ENCODE results near the gene PMIS2. TPM values are rescaled to one million over a fixed set of nuclear protein-coding genes. Genes with fewer than 3 reads are reported as not detected.

The PMIS2 gene
- total and polyA plus RNA-seq, 2 of the 8 experiments (the other 6 are each of a cell fraction or from before 2014, with no cell fraction given), result not detected

DNA sequence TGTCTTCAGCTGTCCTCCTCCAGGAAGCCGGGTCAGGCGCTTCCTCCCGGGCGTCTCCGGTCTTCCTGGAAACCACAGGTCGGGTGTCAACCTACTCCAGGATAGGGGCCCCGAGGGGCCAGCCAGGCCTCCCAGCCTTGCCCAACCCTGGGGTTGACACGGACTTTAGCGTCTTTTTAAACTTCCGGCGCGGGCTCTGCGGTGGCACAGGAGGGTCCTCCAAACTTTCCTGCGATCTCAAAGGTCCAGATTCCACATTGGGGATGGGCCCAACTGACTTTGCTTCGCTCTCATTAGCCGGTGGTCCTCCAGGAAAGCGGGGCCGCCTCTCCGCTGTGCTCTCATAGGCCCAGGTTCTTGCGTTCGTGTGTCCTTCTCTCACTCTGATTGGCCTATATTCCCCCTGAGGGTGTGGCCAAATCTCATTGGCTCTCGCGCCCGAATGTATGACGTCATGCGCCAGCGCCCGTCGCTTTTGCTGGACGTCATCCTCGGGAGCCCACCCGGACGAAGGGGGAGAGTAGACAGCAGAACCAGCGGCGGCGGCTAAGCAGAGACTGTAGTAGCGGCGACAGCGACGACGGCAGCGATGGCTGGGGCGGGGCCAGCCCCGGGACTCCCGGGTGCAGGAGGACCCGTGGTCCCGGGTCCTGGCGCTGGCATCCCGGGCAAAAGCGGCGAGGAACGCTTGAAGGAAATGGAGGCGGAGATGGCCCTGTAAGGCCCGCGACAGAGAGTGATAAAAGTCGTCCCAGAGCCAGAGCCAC is 42.8 kb downstream of the PMIS2 start, which contains the start of gene RBM42 (continued):
- TF ChIP-seq, protein P1, sequence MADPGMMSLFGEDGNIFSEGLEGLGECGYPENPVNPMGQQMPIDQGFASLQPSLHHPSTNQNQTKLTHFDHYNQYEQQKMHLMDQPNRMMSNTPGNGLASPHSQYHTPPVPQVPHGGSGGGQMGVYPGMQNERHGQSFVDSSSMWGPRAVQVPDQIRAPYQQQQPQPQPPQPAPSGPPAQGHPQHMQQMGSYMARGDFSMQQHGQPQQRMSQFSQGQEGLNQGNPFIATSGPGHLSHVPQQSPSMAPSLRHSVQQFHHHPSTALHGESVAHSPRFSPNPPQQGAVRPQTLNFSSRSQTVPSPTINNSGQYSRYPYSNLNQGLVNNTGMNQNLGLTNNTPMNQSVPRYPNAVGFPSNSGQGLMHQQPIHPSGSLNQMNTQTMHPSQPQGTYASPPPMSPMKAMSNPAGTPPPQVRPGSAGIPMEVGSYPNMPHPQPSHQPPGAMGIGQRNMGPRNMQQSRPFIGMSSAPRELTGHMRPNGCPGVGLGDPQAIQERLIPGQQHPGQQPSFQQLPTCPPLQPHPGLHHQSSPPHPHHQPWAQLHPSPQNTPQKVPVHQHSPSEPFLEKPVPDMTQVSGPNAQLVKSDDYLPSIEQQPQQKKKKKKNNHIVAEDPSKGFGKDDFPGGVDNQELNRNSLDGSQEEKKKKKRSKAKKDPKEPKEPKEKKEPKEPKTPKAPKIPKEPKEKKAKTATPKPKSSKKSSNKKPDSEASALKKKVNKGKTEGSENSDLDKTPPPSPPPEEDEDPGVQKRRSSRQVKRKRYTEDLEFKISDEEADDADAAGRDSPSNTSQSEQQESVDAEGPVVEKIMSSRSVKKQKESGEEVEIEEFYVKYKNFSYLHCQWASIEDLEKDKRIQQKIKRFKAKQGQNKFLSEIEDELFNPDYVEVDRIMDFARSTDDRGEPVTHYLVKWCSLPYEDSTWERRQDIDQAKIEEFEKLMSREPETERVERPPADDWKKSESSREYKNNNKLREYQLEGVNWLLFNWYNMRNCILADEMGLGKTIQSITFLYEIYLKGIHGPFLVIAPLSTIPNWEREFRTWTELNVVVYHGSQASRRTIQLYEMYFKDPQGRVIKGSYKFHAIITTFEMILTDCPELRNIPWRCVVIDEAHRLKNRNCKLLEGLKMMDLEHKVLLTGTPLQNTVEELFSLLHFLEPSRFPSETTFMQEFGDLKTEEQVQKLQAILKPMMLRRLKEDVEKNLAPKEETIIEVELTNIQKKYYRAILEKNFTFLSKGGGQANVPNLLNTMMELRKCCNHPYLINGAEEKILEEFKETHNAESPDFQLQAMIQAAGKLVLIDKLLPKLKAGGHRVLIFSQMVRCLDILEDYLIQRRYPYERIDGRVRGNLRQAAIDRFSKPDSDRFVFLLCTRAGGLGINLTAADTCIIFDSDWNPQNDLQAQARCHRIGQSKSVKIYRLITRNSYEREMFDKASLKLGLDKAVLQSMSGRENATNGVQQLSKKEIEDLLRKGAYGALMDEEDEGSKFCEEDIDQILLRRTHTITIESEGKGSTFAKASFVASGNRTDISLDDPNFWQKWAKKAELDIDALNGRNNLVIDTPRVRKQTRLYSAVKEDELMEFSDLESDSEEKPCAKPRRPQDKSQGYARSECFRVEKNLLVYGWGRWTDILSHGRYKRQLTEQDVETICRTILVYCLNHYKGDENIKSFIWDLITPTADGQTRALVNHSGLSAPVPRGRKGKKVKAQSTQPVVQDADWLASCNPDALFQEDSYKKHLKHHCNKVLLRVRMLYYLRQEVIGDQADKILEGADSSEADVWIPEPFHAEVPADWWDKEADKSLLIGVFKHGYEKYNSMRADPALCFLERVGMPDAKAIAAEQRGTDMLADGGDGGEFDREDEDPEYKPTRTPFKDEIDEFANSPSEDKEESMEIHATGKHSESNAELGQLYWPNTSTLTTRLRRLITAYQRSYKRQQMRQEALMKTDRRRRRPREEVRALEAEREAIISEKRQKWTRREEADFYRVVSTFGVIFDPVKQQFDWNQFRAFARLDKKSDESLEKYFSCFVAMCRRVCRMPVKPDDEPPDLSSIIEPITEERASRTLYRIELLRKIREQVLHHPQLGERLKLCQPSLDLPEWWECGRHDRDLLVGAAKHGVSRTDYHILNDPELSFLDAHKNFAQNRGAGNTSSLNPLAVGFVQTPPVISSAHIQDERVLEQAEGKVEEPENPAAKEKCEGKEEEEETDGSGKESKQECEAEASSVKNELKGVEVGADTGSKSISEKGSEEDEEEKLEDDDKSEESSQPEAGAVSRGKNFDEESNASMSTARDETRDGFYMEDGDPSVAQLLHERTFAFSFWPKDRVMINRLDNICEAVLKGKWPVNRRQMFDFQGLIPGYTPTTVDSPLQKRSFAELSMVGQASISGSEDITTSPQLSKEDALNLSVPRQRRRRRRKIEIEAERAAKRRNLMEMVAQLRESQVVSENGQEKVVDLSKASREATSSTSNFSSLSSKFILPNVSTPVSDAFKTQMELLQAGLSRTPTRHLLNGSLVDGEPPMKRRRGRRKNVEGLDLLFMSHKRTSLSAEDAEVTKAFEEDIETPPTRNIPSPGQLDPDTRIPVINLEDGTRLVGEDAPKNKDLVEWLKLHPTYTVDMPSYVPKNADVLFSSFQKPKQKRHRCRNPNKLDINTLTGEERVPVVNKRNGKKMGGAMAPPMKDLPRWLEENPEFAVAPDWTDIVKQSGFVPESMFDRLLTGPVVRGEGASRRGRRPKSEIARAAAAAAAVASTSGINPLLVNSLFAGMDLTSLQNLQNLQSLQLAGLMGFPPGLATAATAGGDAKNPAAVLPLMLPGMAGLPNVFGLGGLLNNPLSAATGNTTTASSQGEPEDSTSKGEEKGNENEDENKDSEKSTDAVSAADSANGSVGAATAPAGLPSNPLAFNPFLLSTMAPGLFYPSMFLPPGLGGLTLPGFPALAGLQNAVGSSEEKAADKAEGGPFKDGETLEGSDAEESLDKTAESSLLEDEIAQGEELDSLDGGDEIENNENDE (IDR thresholded peaks at IDR 0.05; ENCODE audit: insufficient replicate concordance, low read length), result no peak
- TF ChIP-seq KDM1A (IDR thresholded peaks at IDR 0.05; ENCODE audit: borderline replicate concordance, low read length) (no peak), POU5F1 (IDR thresholded peaks at IDR 0.05; ENCODE audit: low read depth, low read length) (no peak), MAFK (IDR thresholded peaks at IDR 0.05; ENCODE audit: low read depth, low read length) (no peak; the same call in 1 of the 2 replicates), KDM5A (IDR thresholded peaks at IDR 0.05; ENCODE audit: low read length) (peak; percentile 99), TCF12 (IDR thresholded peaks at IDR 0.05; ENCODE audit: low read depth, low read length) (no peak), JUN (IDR thresholded peaks at IDR 0.05; ENCODE audit: low read depth, low read length) (peak; percentile 73), RBBP5 (IDR thresholded peaks at IDR 0.05; ENCODE audit: borderline replicate concordance, low read depth, low read length) (peak; percentile 58; the same call in 1 of the 2 replicates), ASH2L (IDR thresholded peaks at IDR 0.05; ENCODE audit: low read length) (peak; percentile 78), SP1 (IDR thresholded peaks at IDR 0.05; ENCODE audit: low read depth, low read length) (peak; percentile 98), TBP (IDR thresholded peaks at IDR 0.05; ENCODE audit: low read depth, low read length) (peak; percentile 83)
